GM19240 (cell line): ENCODE data around the gene DISP3.

Source experiments
- DNase-seq: peaks from one replicate; pipeline ENCODE4 v3.0.0; 2011; ENCODE audit warnings: low spot score; ENCODE audit not compliant: insufficient read length

DISP3 gene

GRCh38 chr1:11485191-11485590, 6.2 kb downstream of the DISP3 start:
- no peak for DNase-seq

GRCh38 chr1:11486231-11487009, 7.5 kb downstream of the DISP3 start:
- no peak for DNase-seq

GRCh38 chr1:11487196-11487751, 8.3 kb downstream of the DISP3 start:
- no peak for DNase-seq

- DNase-seq, result no peak
Measured at GRCh38 chr1:11488201-11488770, 9.3 kb downstream of the DISP3 start.

- no peak for DNase-seq
Measured at GRCh38 chr1:11488966-11489625, 10.1 kb downstream of the DISP3 start.

- no peak for DNase-seq
Measured at GRCh38 chr1:11492235-11492634, 13.3 kb downstream of the DISP3 start.

GRCh38 chr1:11493972-11494655, 15.2 kb downstream of the DISP3 start:
- no peak for DNase-seq

GRCh38 chr1:11494771-11495170, 15.8 kb downstream of the DISP3 start:
- no peak for DNase-seq

- no peak for DNase-seq
Measured at GRCh38 chr1:11495579-11495978, 16.6 kb downstream of the DISP3 start.

- no peak for DNase-seq
Measured at GRCh38 chr1:11496551-11497080, 17.7 kb downstream of the DISP3 start.

GRCh38 chr1:11498956-11499594, 20.1 kb downstream of the DISP3 start:
- no peak for DNase-seq

- no peak for DNase-seq
Measured at GRCh38 chr1:11499601-11500331, 20.8 kb downstream of the DISP3 start.

- DNase-seq, result no peak
Measured at GRCh38 chr1:11500881-11501280, 21.9 kb downstream of the DISP3 start.

GRCh38 chr1:11501491-11501897, 22.5 kb downstream of the DISP3 start:
- DNase-seq, result no peak

- DNase-seq, result no peak
Measured at GRCh38 chr1:11501906-11502485, 23.0 kb downstream of the DISP3 start.

GRCh38 chr1:11502516-11502915, 23.6 kb downstream of the DISP3 start:
- no peak for DNase-seq

- no peak for DNase-seq
Measured at GRCh38 chr1:11504599-11504998, 25.6 kb downstream of the DISP3 start.

GRCh38 chr1:11505591-11506538, 26.9 kb downstream of the DISP3 start:
- no peak for DNase-seq

GRCh38 chr1:11507309-11507708, 28.4 kb downstream of the DISP3 start:
- no peak for DNase-seq
